Activated CD4-positive, CD25-positive, alpha-beta regulatory T cell treated with anti-CD3 and anti-CD28 coated beads, Interleukin-2, amount 50 U/mL, for 72 hours (primary cell): ENCODE data around the gene NCAPH2.

Experiments used
- DNase-seq: peaks from one replicate; pipeline ENCODE4 v3.0.0; 2021

Gene NCAPH2

GRCh38 chr22:50490531-50491308 is 17.3 kb upstream of the NCAPH2 start:
- DNase-seq: no peak

- DNase-seq: no peak
Observed at GRCh38 chr22:50497093-50497492, 10.9 kb upstream of the NCAPH2 start.

GRCh38 chr22:50498322-50498890 is 9.6 kb upstream of the NCAPH2 start:
- peak; percentile 50 for DNase-seq

DNA sequence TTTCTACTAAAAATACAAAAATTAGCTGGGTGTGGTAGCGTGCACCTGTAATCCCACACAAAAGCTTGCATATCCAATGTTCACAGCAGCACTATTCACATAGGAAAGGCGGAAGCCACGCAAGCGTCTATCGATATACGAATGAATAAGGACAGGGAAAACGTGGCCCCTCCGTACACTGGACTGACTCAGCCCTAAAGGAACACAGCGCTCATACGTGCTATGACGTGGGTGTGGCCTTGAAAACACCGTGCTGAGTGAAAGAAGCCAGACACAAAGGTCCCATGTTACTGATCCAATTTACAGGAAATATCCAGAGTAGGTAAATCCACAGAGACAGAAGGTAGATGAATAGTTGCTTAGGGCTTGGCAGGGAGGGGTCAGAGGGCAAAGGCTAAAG is 7.6 kb upstream of the NCAPH2 start:
- DNase-seq: no peak

- no peak for DNase-seq
Observed at GRCh38 chr22:50502096-50502495, 5.9 kb upstream of the NCAPH2 start.

GRCh38 chr22:50502628-50503474 is 5.2 kb upstream of the NCAPH2 start:
- DNase-seq: no peak

DNA sequence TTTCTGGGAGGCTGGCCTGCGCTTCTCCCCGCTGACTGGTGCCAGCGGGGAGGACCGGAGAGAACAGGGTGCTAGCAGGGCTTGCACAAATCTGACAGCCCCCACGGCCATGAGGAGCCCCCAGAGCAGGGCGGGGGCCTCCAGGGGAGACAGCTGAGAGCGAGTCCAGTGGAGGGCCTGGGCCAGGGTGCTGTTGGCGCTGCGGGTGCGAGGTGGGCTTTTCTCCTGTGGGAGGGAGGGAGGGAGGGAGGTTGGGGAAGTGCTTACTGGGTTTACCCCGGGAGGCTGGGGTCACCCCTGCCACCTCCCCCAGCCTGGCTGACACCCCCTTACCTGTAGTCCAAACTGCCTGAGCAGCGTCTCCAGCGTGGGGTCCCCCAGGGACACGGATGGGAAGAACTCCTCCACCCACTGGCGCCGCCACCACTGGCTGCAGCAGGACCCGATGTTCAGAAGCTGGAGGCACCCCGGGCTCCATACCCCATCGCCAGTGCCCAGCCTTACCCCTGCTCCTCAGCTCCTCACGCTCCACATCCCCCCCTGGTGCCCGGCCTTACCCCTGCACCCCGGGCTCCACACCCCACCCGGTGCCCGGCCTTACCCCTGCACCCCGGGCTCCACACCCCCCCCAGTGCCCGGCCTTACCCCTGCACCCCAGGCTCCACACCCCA is 4.4 kb upstream of the NCAPH2 start:
- DNase-seq: no peak

GRCh38 chr22:50504369-50505211 is 3.4 kb upstream of the NCAPH2 start:
- DNase-seq: no peak

DNA sequence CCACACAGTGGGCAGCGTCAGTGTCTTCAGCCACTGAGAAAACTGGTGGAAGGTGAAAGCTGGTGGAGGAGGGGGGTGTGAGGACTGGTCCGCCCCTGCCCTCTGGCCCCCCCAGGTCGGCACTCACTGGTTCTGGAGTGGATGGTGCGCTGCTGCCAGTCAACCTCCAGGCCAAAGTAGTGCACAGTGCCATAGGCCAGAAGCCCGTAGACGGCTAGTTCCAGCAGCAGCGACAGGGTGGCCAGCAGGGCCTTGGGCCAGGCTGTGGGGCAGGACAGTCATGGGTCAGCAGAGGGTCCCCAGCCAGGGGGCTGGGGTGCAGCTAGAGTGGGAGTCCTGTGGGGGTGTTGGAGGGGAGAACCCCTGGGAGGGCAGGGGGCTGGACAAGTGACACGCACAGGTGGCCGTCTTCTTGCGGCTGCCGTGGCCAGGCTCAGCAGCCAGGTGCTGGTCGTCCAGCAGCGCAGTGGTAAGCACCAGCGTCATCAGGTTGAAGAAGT is 2.7 kb upstream of the NCAPH2 start:
- no peak for DNase-seq

DNA sequence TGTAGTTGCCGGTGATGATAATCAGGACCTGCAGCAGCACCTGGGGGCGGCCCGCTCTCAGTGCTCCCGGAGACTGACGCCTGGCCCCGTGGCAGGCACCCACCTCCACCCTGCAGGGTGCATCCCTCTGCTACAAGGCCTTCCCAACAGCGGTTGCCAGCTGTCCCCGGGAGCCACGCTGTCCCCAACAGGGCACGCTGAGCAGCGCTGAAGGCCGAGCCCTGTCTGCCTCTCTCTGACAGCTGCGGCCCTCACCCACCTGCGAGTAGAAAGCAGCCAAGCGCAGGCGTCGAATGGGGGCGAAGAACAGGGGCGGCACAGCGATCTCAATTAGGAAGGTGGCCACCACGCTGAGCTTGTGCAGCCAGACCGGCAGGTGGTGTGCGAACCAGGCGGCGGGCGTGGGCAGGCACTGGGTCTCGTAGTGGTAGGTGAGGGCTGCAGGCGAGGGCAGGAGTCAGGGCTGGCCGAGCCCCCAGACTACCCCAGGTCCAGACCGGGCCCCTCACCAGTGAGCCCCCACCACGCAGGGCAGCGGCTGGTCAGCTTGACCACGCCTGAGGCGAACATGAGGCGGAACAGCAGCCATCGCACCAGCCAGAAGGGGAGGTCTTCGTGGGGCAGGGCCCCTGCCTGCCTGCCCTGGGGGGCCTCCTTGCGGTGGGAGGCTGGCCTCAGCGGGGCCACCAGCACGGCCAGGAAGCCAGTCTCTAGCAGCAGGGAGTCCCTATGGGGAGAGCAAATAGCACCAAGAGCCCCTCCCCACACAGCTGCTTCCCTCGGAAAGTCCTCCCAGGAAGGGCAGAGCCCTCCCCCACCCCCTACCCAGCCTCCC is 2.0 kb upstream of the NCAPH2 start:
- DNase-seq: no peak

DNA sequence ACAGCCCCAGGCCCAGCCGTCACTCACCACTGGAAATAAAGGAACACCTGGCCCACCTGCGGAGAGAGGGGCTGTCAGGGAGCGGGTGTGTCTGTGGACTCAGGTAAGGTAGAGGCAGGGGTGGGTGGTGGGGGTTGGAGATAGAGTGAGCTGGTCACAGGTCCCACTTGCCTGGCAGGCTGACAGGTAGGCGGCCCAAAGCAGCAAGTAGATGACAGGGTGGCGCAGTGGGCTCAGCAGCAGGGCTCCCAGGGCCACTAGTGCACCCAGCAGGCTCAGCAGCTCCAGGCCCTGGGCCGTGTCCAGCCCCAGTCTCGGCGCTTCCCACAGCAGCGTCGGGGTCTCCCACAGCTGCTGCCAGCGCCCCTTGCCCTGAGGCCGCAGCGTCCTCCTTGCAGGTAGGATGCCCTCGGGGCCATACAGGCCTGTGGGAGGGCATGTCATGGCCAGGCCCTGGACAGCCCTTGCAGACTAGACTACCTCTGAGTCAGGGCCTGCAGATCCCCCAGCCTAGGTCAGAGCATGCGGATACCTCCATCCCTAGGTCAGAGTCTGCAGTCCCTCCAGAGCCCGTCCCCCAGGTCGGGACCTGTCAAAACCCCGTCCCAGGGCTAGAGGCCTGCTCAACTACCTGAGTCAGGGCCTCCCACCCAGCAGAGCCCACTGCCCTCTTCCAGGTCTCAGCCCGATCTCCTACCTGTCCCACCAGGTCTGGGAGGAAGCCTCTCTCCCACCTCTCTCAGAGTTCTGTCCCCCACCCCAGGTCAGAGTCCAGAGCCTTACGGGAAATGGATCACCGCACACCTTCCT is 1.2 kb upstream of the NCAPH2 start:
- no peak for DNase-seq

GRCh38 chr22:50507421-50507990 is 518 bp upstream of the NCAPH2 start, which contains the start of gene LMF2:
LMF2 (minus strand) TSS chr22:50507702; CDS start chr22:50507675, 27 bp downstream.
- peak; percentile 93 for DNase-seq

- DNase-seq: no peak
Observed at GRCh38 chr22:50508897-50509296, 873 bp downstream of the NCAPH2 start.

DNA sequence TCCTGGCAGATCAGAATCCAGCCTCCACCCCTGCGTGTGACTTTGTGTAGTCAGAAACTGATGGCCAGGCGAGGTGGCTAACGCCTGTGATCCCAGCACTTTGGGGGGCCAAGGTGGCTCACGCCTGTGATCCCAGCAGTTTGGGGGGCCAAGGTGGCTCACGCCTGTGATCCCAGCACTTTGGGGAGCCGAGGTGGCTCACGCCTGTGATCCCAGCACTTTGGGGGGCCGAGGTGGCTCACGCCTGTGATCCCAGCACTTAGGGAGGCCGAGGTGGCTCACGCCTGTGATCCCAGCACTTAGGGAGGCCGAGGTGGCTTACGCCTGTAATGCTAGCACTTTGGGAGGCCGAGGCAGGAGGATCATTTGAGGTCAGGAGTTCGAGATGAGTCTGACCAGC is 5.2 kb downstream of the NCAPH2 start:
- DNase-seq: no peak

GRCh38 chr22:50516068-50516467 is 8.0 kb downstream of the NCAPH2 start:
- no peak for DNase-seq

- DNase-seq: no peak
Observed at GRCh38 chr22:50516891-50517290, 8.9 kb downstream of the NCAPH2 start.

GRCh38 chr22:50517495-50518260 is 9.7 kb downstream of the NCAPH2 start:
- no peak for DNase-seq

GRCh38 chr22:50518606-50519005 is 10.6 kb downstream of the NCAPH2 start:
- DNase-seq: no peak

GRCh38 chr22:50519151-50519550 is 11.1 kb downstream of the NCAPH2 start:
- no peak for DNase-seq
